Muscle of back (tissue), 13 donors: Measurements from ENCODE around the gene EMP1. TPM values are rescaled to one million over a fixed set of nuclear protein-coding genes. Genes with fewer than 3 reads are reported as not detected.

Source experiments
- DNase-seq, 3 donors: peaks; one replicate each; pipeline versions ENCODE4 v3.0.0 to v3.0.0-alpha.2; 2013
- long read RNA-seq, 9 donors: transcript quantifications; one replicate each; lab custom pipeline, GENCODE V29; 2026
- polyA plus RNA-seq, 10 donors: library from polyadenylated mRNA; unstranded; fragments of 120-200 nt; gene quantifications; one replicate each; pipeline ENCODE4 v1.2.1, GENCODE V29; 2013; ENCODE audit not compliant: insufficient read length in 10 of 10

Gene EMP1, protein sequence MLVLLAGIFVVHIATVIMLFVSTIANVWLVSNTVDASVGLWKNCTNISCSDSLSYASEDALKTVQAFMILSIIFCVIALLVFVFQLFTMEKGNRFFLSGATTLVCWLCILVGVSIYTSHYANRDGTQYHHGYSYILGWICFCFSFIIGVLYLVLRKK
- polyA plus RNA-seq: 100 to 1,000 TPM; 159 to 263 (median 200) TPM
- long read RNA-seq, donor 1, full-length matches to known transcripts: 24 of 32 reads
- long read RNA-seq, donor 1, partial matches to known transcripts: 8 of 32 reads
- long read RNA-seq, donor 1, other reads (novel, unspliced or antisense): 0 of 32 reads
- long read RNA-seq, donor 2, full-length matches to known transcripts: 36 of 36 reads
- long read RNA-seq, donor 2, partial matches to known transcripts: 0 of 36 reads
- long read RNA-seq, donor 2, other reads (novel, unspliced or antisense): 0 of 36 reads
- long read RNA-seq, donor 3: 0 reads
- long read RNA-seq, donor 4, full-length matches to known transcripts: 21 of 21 reads
- long read RNA-seq, donor 4, partial matches to known transcripts: 0 of 21 reads
- long read RNA-seq, donor 4, other reads (novel, unspliced or antisense): 0 of 21 reads
- long read RNA-seq, donor 5, full-length matches to known transcripts: 48 of 60 reads
- long read RNA-seq, donor 5, partial matches to known transcripts: 12 of 60 reads
- long read RNA-seq, donor 5, other reads (novel, unspliced or antisense): 0 of 60 reads
- long read RNA-seq, donor 6, full-length matches to known transcripts: 45 of 45 reads
- long read RNA-seq, donor 6, partial matches to known transcripts: 0 of 45 reads
- long read RNA-seq, donor 6, other reads (novel, unspliced or antisense): 0 of 45 reads
- long read RNA-seq, donor 7, full-length matches to known transcripts: 29 of 29 reads
- long read RNA-seq, donor 7, partial matches to known transcripts: 0 of 29 reads
- long read RNA-seq, donor 7, other reads (novel, unspliced or antisense): 0 of 29 reads
- long read RNA-seq, donor 8, full-length matches to known transcripts: 42 of 42 reads
- long read RNA-seq, donor 8, partial matches to known transcripts: 0 of 42 reads
- long read RNA-seq, donor 8, other reads (novel, unspliced or antisense): 0 of 42 reads
- long read RNA-seq, donor 9, full-length matches to known transcripts: 8 of 8 reads
- long read RNA-seq, donor 9, partial matches to known transcripts: 0 of 8 reads
- long read RNA-seq, donor 9, other reads (novel, unspliced or antisense): 0 of 8 reads

GRCh38 chr12:13196130-13196921 lies at the start of gene EMP1:
TSS of gene EMP1 (plus strand) at chr12:13196726. CDS start at chr12:13211511, 14,785 bp downstream.
- DNase-seq: peak; percentile 96 to 99 (median 98)

- DNase-seq: peak in 2 of 3 donors; percentile 61 to 74
Measured at GRCh38 chr12:13147688-13148484, 48.6 kb upstream of the EMP1 start.

- DNase-seq: no peak
Measured at GRCh38 chr12:13148485-13148847, 48.1 kb upstream of the EMP1 start.

GRCh38 chr12:13149411-13149810 lies 47.1 kb upstream of the EMP1 start:
- DNase-seq: peak in 2 of 3 donors; percentile 74 to 89

GRCh38 chr12:13152281-13152680 lies 44.2 kb upstream of the EMP1 start:
- peak in 2 of 3 donors; percentile 74 to 88 for DNase-seq

GRCh38 chr12:13152756-13153155 lies 43.8 kb upstream of the EMP1 start:
- no peak for DNase-seq

- no peak for DNase-seq
Measured at GRCh38 chr12:13153180-13153579, 43.3 kb upstream of the EMP1 start.

- DNase-seq: no peak
Measured at GRCh38 chr12:13154027-13154538, 42.4 kb upstream of the EMP1 start.

DNA sequence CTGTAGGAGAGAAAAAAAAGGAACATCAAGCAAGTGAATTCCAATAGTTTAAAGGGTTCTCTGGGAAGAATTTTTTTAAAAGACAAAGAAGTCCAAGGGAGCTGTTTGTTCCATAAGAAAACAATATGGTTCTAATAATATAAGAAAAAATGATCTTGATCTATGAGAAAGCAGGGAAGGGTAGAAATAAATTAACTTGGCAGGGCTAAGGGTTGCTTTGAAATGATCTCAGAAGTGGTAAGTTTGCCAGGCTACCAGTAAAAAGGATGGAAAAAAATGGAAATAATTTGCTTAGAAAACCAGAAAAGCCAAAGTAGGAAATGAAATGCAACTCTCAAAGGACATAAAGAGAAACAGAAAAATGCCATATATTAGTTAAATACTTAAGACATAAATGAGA lies 41.7 kb upstream of the EMP1 start:
- peak in 1 of 3 donors; percentile 57 for DNase-seq

- DNase-seq: no peak
Measured at GRCh38 chr12:13156277-13156676, 40.2 kb upstream of the EMP1 start.

DNA sequence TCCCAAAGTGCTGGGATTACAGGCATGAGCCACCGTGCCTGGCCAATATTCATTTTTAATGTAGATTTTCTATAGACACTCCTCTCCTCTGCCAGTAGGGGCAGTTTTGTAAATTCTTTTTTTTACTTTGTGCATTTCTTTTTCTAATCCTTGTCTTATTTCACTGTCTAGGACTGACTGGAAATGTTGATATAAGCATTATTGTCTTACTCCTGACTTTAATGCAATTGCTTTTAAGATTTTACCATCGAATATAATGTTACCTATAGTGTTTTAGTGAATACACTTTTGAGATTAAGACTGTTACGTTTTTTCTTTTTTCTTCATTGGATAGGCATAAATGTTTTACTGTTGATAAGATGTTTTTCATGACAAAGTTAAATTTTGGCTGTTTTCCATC lies 35.4 kb upstream of the EMP1 start:
- DNase-seq: no peak

DNA sequence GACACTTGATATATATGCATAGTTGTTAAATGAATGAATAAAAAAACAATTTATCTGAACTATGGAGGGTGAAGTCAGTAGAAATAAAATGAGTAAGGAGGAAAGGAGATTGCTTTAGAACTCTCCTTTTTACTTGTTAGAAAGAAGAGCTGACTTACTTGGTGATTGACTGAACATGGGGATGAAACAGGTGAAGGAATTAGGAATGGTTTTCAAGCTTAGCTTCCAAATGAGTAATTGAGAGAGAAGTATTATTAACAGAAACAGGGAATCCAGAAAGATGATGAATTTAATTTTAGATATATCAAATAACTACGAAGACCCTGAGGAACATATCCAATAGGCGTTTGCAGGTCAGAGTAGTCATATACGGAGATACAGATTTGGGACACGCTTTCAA lies 33.6 kb upstream of the EMP1 start:
- DNase-seq: no peak

DNA sequence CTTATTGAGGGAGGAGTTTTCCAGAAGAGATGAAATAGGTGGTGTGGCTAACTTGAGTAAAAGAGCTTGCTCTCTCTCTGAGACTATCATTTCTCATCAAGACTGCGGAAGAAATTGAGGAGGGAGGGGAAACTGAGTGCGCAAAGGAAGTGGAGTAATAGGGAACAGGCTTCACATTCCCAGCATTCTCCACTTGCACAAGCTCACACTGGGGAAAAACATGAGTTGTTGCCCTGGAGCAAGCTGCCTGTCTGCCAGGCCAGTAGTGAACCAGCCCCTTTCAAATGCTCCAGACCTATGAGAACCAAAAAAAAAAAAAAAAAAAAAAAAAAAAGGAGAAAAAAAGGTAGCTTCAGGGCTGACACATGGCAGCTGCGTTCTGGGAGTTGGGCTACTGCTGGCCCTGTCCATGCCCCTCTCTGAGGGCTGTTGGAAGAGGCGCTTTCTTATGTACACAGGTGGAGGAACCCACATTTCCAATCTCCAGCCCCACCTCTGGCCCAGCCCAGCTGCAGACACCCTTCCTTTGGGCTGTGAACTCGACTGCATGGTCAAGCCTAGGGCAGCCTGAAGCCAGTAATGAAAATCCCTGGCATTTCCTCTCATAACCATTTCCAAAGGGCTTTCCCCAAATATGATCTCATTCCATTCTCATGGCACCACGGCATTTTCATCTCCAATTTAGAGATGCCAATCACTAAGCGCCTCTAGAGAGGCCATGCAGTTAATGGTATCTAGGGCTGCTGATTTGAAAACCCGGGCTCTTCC lies 32.5 kb upstream of the EMP1 start:
- no peak for DNase-seq

GRCh38 chr12:13164921-13165616 lies 31.5 kb upstream of the EMP1 start:
- DNase-seq: no peak

DNA sequence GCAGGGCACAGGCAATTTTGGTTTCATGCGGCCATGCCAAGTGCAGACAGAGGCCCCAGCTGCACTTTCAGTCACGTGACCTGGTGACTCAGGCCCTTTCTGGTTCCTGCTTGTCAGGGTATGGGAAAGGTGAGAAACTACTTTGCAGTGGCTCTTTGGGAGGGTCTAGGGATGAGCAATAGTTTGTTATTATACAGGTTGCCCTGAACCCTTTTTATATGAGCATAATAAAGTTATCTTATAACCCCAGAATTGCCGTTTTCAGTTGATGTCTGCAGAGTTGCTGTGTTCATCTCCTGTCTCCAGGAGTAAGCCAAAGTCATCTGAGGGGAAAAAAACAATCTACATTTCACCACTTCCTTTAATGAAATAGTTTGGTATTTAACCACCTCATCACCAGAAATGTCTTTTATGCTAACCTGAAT lies 30.9 kb upstream of the EMP1 start:
- DNase-seq: peak in 1 of 3 donors; percentile 54

DNA sequence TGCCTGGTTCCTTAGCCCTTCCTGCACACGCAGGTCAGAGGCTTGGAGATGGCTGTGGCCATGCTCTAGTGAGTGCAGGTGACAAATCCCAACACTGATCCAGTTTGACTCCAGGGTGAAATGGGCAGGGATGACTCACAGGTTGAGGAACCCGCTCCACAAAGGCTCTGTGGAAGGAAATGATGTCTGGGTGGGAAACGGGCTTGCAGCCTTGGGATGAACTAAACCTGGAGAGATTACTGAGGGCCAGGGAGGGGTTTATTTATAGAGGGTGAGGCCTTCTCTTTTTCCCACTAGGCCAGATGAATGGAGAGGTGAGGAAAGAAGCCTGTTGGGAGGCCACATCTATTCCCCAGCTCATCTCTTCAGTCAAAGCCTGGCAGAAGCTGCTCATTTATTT lies 29.3 kb upstream of the EMP1 start:
- no peak for DNase-seq

DNA sequence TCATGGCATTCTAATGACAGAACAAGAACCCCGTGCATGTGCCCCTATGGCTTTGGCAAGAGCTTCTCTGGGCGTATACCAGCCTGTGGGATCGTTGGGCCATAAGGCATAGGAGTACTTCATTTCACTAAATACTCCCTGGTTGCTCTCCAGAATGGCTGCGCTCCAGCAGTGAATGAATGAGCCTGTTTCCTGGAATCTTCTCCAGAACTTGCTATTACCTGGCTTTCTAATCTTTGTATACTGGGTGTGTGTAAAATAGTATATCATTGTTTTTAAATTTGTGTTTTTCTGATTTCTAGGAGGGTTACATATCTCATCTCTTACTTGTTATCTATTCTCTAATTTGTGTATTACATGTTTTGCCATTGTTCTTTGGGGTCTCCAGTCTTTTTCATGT lies 28.6 kb upstream of the EMP1 start:
- no peak for DNase-seq

DNA sequence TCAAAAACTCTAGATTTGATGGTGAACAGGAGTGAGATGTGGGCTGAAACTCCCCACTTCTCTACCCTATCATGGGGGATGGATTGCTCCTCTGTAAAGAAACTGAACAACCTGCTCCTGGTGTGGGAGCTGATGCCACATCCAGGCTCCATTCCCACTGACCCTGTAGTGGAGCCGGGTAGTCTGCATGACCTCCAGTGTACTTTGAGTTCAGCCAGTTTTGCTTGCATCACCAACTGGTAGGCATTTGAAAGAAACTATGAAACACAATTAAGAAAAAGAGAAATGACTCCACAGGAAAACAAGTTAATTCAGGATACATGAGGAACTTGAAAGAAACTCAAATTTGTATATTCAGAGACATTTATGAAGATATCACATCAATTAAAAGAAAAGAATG lies 27.3 kb upstream of the EMP1 start:
- no peak for DNase-seq
